Measurements from ENCODE around the gene OR52K1. TPM values are rescaled to one million over a fixed set of nuclear protein-coding genes. Genes with fewer than 3 reads are reported as not detected.

Gene OR52K1
- total and polyA plus RNA-seq, 7 donors: 0.14 TPM; not detected in 6

GRCh38 chr11:4493480-4493818 lies 11.0 kb downstream of the OR52K1 start:
- no peaks in the 10 kb centered on the region for H3K9me3 ChIP-seq
- no peaks in the 10 kb centered on the region for H3K27me3 ChIP-seq
- TF ChIP-seq, protein P1, sequence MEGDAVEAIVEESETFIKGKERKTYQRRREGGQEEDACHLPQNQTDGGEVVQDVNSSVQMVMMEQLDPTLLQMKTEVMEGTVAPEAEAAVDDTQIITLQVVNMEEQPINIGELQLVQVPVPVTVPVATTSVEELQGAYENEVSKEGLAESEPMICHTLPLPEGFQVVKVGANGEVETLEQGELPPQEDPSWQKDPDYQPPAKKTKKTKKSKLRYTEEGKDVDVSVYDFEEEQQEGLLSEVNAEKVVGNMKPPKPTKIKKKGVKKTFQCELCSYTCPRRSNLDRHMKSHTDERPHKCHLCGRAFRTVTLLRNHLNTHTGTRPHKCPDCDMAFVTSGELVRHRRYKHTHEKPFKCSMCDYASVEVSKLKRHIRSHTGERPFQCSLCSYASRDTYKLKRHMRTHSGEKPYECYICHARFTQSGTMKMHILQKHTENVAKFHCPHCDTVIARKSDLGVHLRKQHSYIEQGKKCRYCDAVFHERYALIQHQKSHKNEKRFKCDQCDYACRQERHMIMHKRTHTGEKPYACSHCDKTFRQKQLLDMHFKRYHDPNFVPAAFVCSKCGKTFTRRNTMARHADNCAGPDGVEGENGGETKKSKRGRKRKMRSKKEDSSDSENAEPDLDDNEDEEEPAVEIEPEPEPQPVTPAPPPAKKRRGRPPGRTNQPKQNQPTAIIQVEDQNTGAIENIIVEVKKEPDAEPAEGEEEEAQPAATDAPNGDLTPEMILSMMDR (IDR thresholded peaks at IDR 0.05): no peak
- TF ChIP-seq POLR2A (IDR thresholded peaks at IDR 0.05): no peak
- TF ChIP-seq EP300 (IDR thresholded peaks at IDR 0.05): no peak
- TF ChIP-seq POLR2AphosphoS5 (IDR thresholded peaks at IDR 0.05): no peak
- intact Hi-C loops (cut with DNase I): loop anchor here (1.0 kb wide), 1 partner anchor 306 kb away; no protein-coding TSS in a partner anchor
- H3K36me3 ChIP-seq: no peaks in the 10 kb centered on the region
- H3K27ac ChIP-seq: no peak overlapping the region
- H3K4me3 ChIP-seq: no peak overlapping the region
- DNase-seq: no peak
- 29 to 50% methylated on average over 5 of the region's 5 CpGs for WGBS, 2 donors
- H3K4me1 ChIP-seq: peaks cover 0 to 4% (median 0%) of the 10 kb centered on the region in 4 donors

DNA sequence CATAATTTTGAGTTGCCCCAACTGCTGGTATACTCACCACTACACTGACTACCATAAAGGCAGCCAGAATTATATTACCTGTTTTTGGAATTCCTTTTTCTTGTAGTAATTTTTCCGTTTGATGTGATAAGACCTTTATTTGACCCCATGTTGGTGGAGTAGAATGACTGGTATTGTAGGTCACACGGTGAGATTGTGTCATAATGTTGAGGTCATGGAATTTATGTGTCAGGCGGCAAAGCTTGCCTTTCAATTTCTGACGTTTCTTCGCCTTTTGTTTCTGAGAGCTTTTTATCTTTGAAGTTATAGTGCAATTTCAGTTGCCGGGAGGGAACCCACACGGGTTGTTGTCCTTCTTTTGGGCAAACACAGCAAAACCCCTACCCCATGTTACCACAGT lies 13.0 kb downstream of the OR52K1 start:
- H3K4me1 ChIP-seq: peaks cover 0 to 4% (median 0%) of the 10 kb centered on the region in 4 donors
- no peaks in the 10 kb centered on the region for H3K27me3 ChIP-seq
- no peaks in the 10 kb centered on the region for H3K36me3 ChIP-seq
- TF ChIP-seq POLR2A (IDR thresholded peaks at IDR 0.05) (no peak), EP300 (IDR thresholded peaks at IDR 0.05) (no peak), POLR2AphosphoS5 (IDR thresholded peaks at IDR 0.05) (no peak)
- TF ChIP-seq, protein P1 (IDR thresholded peaks at IDR 0.05): no peak
- H3K9me3 ChIP-seq: no peaks in the 10 kb centered on the region
- no peak for DNase-seq
- 27 to 58% methylated on average over 7 of the region's 7 CpGs for WGBS, 2 donors
- H3K27ac ChIP-seq: no peak overlapping the region
- H3K4me3 ChIP-seq: no peak overlapping the region
- intact Hi-C loops (cut with DNase I): no loop called here

DNA sequence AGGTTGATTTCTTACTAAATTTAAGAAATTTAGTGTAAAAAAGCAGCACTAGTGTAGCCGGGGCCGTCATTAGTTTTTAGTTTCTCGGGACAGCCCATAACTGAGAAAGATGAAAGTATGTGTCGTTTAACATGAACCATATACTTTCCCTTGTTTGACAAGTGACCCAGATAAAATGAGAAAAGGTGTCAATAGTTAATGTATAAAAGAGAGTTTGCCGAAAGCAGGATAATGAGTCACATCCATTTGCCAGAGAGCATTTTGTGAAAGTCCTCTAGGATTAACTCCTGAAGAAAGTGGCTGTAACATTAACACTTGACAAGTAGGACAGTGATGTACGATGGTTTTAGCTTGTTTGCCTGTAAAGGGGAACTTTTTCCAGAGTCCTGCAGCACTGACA lies 13.5 kb downstream of the OR52K1 start:
- Histone ChIP-seq H3K27ac (no peak overlapping the region), H3K27me3 (no peaks in the 10 kb centered on the region), H3K9me3 (no peaks in the 10 kb centered on the region), H3K4me1 (peaks cover 0 to 4% (median 0%) of the 10 kb centered on the region in 4 donors), H3K36me3 (no peaks in the 10 kb centered on the region), H3K4me3 (no peak overlapping the region)
- DNase-seq: no peak
- intact Hi-C loops (cut with DNase I): no loop called here
- WGBS, 2 donors: 35 to 55% methylated on average over 6 of the region's 6 CpGs
- TF ChIP-seq, protein P1 (IDR thresholded peaks at IDR 0.05): no peak

- intact Hi-C loops (cut with DNase I): no loop called here
- 63 to 75% methylated on average over 15 of the region's 15 CpGs for WGBS, 2 donors
- H3K27ac ChIP-seq: no peak overlapping the region
Observed at GRCh38 chr11:4496557-4497248, 14.3 kb downstream of the OR52K1 start.

More at GRCh38 chr11:4496557-4497248, 14.3 kb downstream of the OR52K1 start:
- Histone ChIP-seq H3K4me3 (no peak overlapping the region), H3K4me1 (peaks cover 0 to 4% (median 0%) of the 10 kb centered on the region in 4 donors), H3K9me3 (no peaks in the 10 kb centered on the region), H3K36me3 (no peaks in the 10 kb centered on the region), H3K27me3 (no peaks in the 10 kb centered on the region)
- TF ChIP-seq POLR2A (IDR thresholded peaks at IDR 0.05): no peak
- TF ChIP-seq, protein P1 (IDR thresholded peaks at IDR 0.05): no peak
- TF ChIP-seq POLR2AphosphoS5 (IDR thresholded peaks at IDR 0.05): no peak
- TF ChIP-seq EP300 (IDR thresholded peaks at IDR 0.05): no peak
- DNase-seq: no peak
